Endodermal cell (in vitro differentiated cells): ENCODE results near the gene GSDME. TPM values are rescaled to one million over a fixed set of nuclear protein-coding genes. Genes with fewer than 3 reads are reported as not detected.
"Not testable (repeated sequence)": the region's sequence is repeated elsewhere in the genome, so short reads cannot be mapped to it uniquely, and the experiment has no call there.

Experiments
- DNase-seq: peaks from one replicate; pipeline ENCODE4 v3.0.0-alpha.2; 2017
- H3K27ac ChIP-seq: 2 replicates; pipeline ENCODE4 v1.5.1; 2013; ENCODE audit warnings: mild to moderate bottlenecking, low read depth, low read length, moderate library complexity
- H3K27me3 ChIP-seq: 2 replicates; pipeline ENCODE4 v1.6.1; 2013; ENCODE audit warnings: mild to moderate bottlenecking, low read length, moderate library complexity; ENCODE audit not compliant: insufficient read depth, control insufficient read depth, poor library complexity, severe bottlenecking
- H3K36me3 ChIP-seq: 2 replicates; pipeline ENCODE4 v1.7.0; 2013; ENCODE audit warnings: mild to moderate bottlenecking, low read length, moderate library complexity; ENCODE audit not compliant: control insufficient read depth, insufficient read depth
- H3K4me1 ChIP-seq: one replicate; pipeline ENCODE4 v1.7.0; 2013; ENCODE audit warnings: low read length; ENCODE audit not compliant: control insufficient read depth, insufficient read depth
- H3K4me3 ChIP-seq: 2 replicates; pipeline ENCODE4 v1.5.1; 2013; ENCODE audit warnings: mild to moderate bottlenecking, low read length, moderate library complexity
- H3K9ac ChIP-seq: 2 replicates; pipeline ENCODE4 v1.6.1; 2013; ENCODE audit warnings: mild to moderate bottlenecking, low read length, moderate library complexity; ENCODE audit not compliant: poor library complexity, severe bottlenecking; ENCODE audit errors: extremely low read depth
- H3K9me3 ChIP-seq: 2 replicates; pipeline ENCODE4 v1.6.1; 2013; ENCODE audit warnings: mild to moderate bottlenecking, low read length, moderate library complexity; ENCODE audit not compliant: control insufficient read depth
- H3K27ac Mint-ChIP-seq: 2 replicates; pipeline ENCODE4 v1.8.0; 2020; ENCODE audit warnings: mixed read lengths
- H3K27me3 Mint-ChIP-seq: 2 replicates; pipeline ENCODE4 v1.8.0; 2021; ENCODE audit warnings: mild to moderate bottlenecking, mixed read lengths; ENCODE audit not compliant: insufficient read depth
- H3K36me3 Mint-ChIP-seq: 2 replicates; pipeline ENCODE4 v1.8.0; 2020; ENCODE audit warnings: low read depth, mixed read lengths
- H3K4me1 Mint-ChIP-seq: 2 replicates; pipeline ENCODE4 v1.8.0; 2020; ENCODE audit warnings: mixed read lengths
- H3K4me3 Mint-ChIP-seq: 2 replicates; pipeline ENCODE4 v1.8.0; 2020; ENCODE audit warnings: mild to moderate bottlenecking, moderate library complexity, mixed read lengths
- H3K9me3 Mint-ChIP-seq: 2 replicates; pipeline ENCODE4 v1.8.0; 2020; ENCODE audit warnings: mild to moderate bottlenecking, mixed read lengths
- CTCF ChIP-seq: fragments of 200-600 bp; sonication (generic); conservative IDR thresholded peaks from 2 replicates; pipeline ENCODE4 v1.5.0; 2021; ENCODE audit warnings: antibody characterized with exemption, mild to moderate bottlenecking
- WGBS, 2 experiments: methylation state at CpG; one replicate each; pipeline versions ENCODE4 v1.1.5 to v1.1.7; 2013; ENCODE audit warnings: missing lambda C conversion rate in 2 of 2, mixed read lengths in 1 of 2; ENCODE audit not compliant: insufficient coverage in 1 of 2, insufficient read length in 1 of 2; 5-methylcytosine and 5-hydroxymethylcytosine counted together
- total RNA-seq, 2 donors: library from RNA; stranded (reverse); fragmentation: NEBNext Ultra II Directional in 1 of 2; extraction: Animal tissue kit (Norgen Biotek cat#: 25700) in 1 of 2; gene quantifications; 2 replicates in 1 of 2; 3 replicates in 1 of 2; pipeline ENCODE4 v1.2.1, GENCODE V29; 2021

The GSDME gene
- total RNA-seq, 2 donors from 2014 or later, result 8.9 to 17.9 TPM

GRCh38 chr7:24738577-24738976 lies 18.7 kb downstream of the GSDME start:
- 80% methylated on average over 1 of the region's 1 CpG; no CpG with 5 or more reads in 1 of the 2 experiments for WGBS, 2 experiments

GRCh38 chr7:24737281-24737680 lies 20.0 kb downstream of the GSDME start:
- peaks cover 4% of the 10 kb centered on the region for H3K4me1 Mint-ChIP-seq
- Histone ChIP-seq H3K4me3 (no peak overlapping the region), H3K9me3 (peaks cover 7% of the 10 kb centered on the region), H3K9ac (no peak overlapping the region), H3K4me1 (no peaks in the 10 kb centered on the region), H3K27me3 (no peaks in the 10 kb centered on the region), H3K36me3 (no peaks in the 10 kb centered on the region), H3K27ac (no peak overlapping the region)
- no peak for DNase-seq
- TF ChIP-seq CTCF, result no peak
- 94 to 100% methylated on average over 1 of the region's 1 CpG for WGBS, 2 experiments
- no peak overlapping the region for H3K27ac Mint-ChIP-seq
- H3K27me3 Mint-ChIP-seq, result no peaks in the 10 kb centered on the region
- peaks cover 15% of the 10 kb centered on the region for H3K9me3 Mint-ChIP-seq
- H3K36me3 Mint-ChIP-seq, result no peaks in the 10 kb centered on the region
- no peak overlapping the region for H3K4me3 Mint-ChIP-seq

More at GRCh38 chr7:24738577-24738976, 18.7 kb downstream of the GSDME start:
- peaks cover 7% of the 10 kb centered on the region for H3K9me3 ChIP-seq
- Mint-ChIP-seq H3K27me3 (no peaks in the 10 kb centered on the region), H3K27ac (no peak overlapping the region), H3K36me3 (no peaks in the 10 kb centered on the region), H3K4me3 (no peak overlapping the region), H3K9me3 (peaks cover 15% of the 10 kb centered on the region), H3K4me1 (no peaks in the 10 kb centered on the region)
- no peak overlapping the region for H3K4me3 ChIP-seq
- DNase-seq, result no peak
- TF ChIP-seq CTCF, result no peak
- no peak overlapping the region for H3K9ac ChIP-seq
- H3K4me1 ChIP-seq, result no peaks in the 10 kb centered on the region
- no peaks in the 10 kb centered on the region for H3K27me3 ChIP-seq
- no peaks in the 10 kb centered on the region for H3K36me3 ChIP-seq
- no peak overlapping the region for H3K27ac ChIP-seq

GRCh38 chr7:24735594-24735993 lies 21.7 kb downstream of the GSDME start:
- 97% methylated on average over 7 of the region's 7 CpGs; no CpG with 5 or more reads in 1 of the 2 experiments for WGBS, 2 experiments
- H3K27ac Mint-ChIP-seq, H3K4me1 Mint-ChIP-seq, H3K9me3 ChIP-seq, H3K4me3 ChIP-seq, DNase-seq, H3K27ac ChIP-seq, H3K4me1 ChIP-seq, H3K9ac ChIP-seq, H3K27me3 Mint-ChIP-seq, H3K36me3 ChIP-seq, H3K36me3 Mint-ChIP-seq, H3K4me3 Mint-ChIP-seq, H3K27me3 ChIP-seq: not testable (repeated sequence)
- peaks cover 15% of the 10 kb centered on the region for H3K9me3 Mint-ChIP-seq

GRCh38 chr7:24734306-24734705 lies 23.0 kb downstream of the GSDME start:
- Histone ChIP-seq H3K9ac (no peak overlapping the region), H3K9me3 (peaks cover 7% of the 10 kb centered on the region), H3K4me1 (no peaks in the 10 kb centered on the region), H3K27ac (no peak overlapping the region), H3K4me3 (no peak overlapping the region), H3K36me3 (no peaks in the 10 kb centered on the region), H3K27me3 (no peaks in the 10 kb centered on the region)
- no peak overlapping the region for H3K27ac Mint-ChIP-seq
- H3K27me3 Mint-ChIP-seq, result no peaks in the 10 kb centered on the region
- H3K4me1 Mint-ChIP-seq, result peaks cover 4% of the 10 kb centered on the region
- H3K36me3 Mint-ChIP-seq, result no peaks in the 10 kb centered on the region
- no peak for TF ChIP-seq CTCF
- no peak for DNase-seq
- H3K4me3 Mint-ChIP-seq, result no peak overlapping the region
- peaks cover 15% of the 10 kb centered on the region for H3K9me3 Mint-ChIP-seq
